ENCODE measurements around the gene NCOA7. TPM values are rescaled to one million over a fixed set of nuclear protein-coding genes. Genes with fewer than 3 reads are reported as not detected.
A peak's percentile ranks its signal among the peaks of the same experiment; 100 is the strongest.

Gene NCOA7
- total and polyA plus RNA-seq, 10 of the 15 experiments (the other 5 are each of a cell fraction or from before 2014, with no cell fraction given) = 18.9 to 50.3 (median 34.2) TPM

GRCh38 chr6:125931733-125932450 is 141.1 kb downstream of the NCOA7 start (continued):
- TF ChIP-seq IRF5 (IDR thresholded peaks at IDR 0.05; ENCODE audit: borderline replicate concordance) (no peak), EGR1 (IDR thresholded peaks at IDR 0.05; ENCODE audit: borderline replicate concordance in 1 of 2, low read depth in 2 of 2, low read length in 2 of 2) (no peak), CTCF (IDR thresholded peaks at IDR 0.05 in 2 of 3, conservative IDR thresholded peaks at IDR 0.05 in 1 of 3; ENCODE audit: control insufficient read depth in 2 of 3, extremely low read depth in 1 of 3, insufficient read depth in 1 of 3, low read depth in 3 of 3, low read length in 3 of 3) (no peak), TAF1 (IDR thresholded peaks at IDR 0.05; ENCODE audit: borderline replicate concordance, low read depth, low read length) (no peak), CEBPB (IDR thresholded peaks at IDR 0.05; ENCODE audit: borderline replicate concordance in 1 of 2, low read depth in 2 of 2, low read length in 2 of 2) (0 out of 4 replicates have a peak, but pooled peaks of 1 of the 2 experiments have one; percentile 57), ELK1 (IDR thresholded peaks at IDR 0.05; ENCODE audit: low read depth, low read length) (no peak), ZBTB33 (IDR thresholded peaks at IDR 0.05) (no peak), BHLHE40 (IDR thresholded peaks at IDR 0.05; ENCODE audit: borderline replicate concordance in 1 of 2, low read depth in 2 of 2, low read length in 1 of 2) (no peak), YBX1 (IDR thresholded peaks at IDR 0.05) (no peak), PRDM15 (CRISPR knock-in tag; IDR thresholded peaks at IDR 0.05) (no peak), ZNF384 (IDR thresholded peaks at IDR 0.05; ENCODE audit: borderline replicate concordance, low read depth, low read length) (no peak), NR2C2 (IDR thresholded peaks at IDR 0.05; ENCODE audit: borderline replicate concordance, control insufficient read depth, insufficient read length, low read depth) (no peak)

Measured in GM12878 (cell line).